ENCODE data around the gene RAB6A. TPM values are rescaled to one million over a fixed set of nuclear protein-coding genes. Genes with fewer than 3 reads are reported as not detected.
A peak's percentile ranks its signal among the peaks of the same experiment; 100 is the strongest.

RAB6A gene
- total RNA-seq, 3 donors from 2014 or later (not counting 1 experiment from before 2014, with no cell fraction given) = 72.2 to 107 (median 97.7) TPM

GRCh38 chr11:73649206-73649605, 111.7 kb downstream of the RAB6A start:
- Mint-ChIP-seq H3K27ac (no peak overlapping the region), H3K9me3 (no peaks in the 10 kb centered on the region), H3K4me1 (peaks cover 4 to 10% of the 10 kb centered on the region in 2 donors), H3K36me3 (no peaks in the 10 kb centered on the region), H3K27me3 (ENCODE audit: low read depth in 2 of 2) (peaks cover 0 to 10% of the 10 kb centered on the region in 2 donors), H3K4me3 (peak overlapping the region; percentile 51)
- intact Hi-C loops (cut with micrococcal nuclease) = no loop called here
- 88% methylated on average over 9 of the region's 9 CpGs for WGBS (ENCODE audit: insufficient coverage)
- TF ChIP-seq CTCF (IDR thresholded peaks at IDR 0.05) = no peak
- DNase-seq = no peak
- no peak overlapping the region for H3K4me3 ChIP-seq (ENCODE audit: low read length)
- no peaks in the 10 kb centered on the region for H3K36me3 ChIP-seq (ENCODE audit: control insufficient read depth, insufficient read depth, low read length)
- no peak for ATAC-seq
- no peaks in the 10 kb centered on the region for H3K27me3 ChIP-seq (ENCODE audit: control insufficient read depth, insufficient read depth, low read length)
- peaks cover 13% of the 10 kb centered on the region for H3K4me1 ChIP-seq (ENCODE audit: control insufficient read depth, insufficient read depth, low read length)
- H3K27ac ChIP-seq (ENCODE audit: low read length) = no peak overlapping the region
- no peaks in the 10 kb centered on the region for H3K9me3 ChIP-seq (ENCODE audit: control insufficient read depth, insufficient read depth, low read length)

DNA sequence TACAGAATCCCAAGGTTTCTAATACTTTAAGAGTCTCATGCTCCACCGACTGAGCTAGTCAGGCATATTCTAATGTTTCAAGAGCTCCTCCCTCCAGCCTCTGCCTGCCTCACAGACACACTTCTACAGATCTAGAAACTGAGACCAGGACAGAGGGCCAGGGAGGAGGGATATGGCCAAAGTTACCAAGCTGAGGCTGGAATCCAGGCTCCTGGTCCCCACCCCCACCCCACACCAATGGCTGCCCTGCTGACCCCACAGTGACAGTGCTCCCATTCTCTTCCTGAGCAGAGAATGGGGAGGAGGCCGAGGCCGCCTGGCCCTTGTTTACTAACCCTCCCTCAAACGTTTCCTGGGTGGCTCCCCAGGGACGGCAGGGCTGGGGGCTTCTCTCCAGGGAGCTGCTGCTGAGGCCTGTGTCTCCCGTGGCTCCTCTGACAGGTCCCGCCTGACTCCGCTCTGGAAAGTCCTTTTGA, 112.3 kb downstream of the RAB6A start:
- WGBS (ENCODE audit: insufficient coverage) = 79% methylated on average over 8 of the region's 8 CpGs

DNA sequence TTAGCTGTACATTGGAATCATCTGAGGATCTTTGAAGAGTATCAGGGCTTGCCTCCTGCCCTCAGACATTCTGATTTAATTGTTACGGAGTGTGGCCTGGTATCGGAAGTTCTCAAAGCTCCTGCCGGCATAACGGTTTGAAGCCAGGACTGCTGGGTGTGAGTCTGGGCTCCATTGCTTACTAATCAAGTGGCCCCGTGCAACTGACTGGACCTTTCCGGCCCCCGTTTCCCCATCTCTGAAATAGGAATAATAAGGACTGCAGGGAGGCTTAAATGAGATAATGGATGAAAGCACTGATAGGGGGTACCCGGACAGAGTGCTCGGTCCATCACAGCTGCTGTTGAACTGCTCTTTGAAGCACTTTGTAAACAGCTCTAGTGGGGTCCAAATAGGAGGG, 112.8 kb downstream of the RAB6A start:
- WGBS (ENCODE audit: insufficient coverage) = 94% methylated on average over 9 of the region's 9 CpGs
- H3K4me3 ChIP-seq (ENCODE audit: low read length) = no peak overlapping the region
- intact Hi-C loops (cut with micrococcal nuclease) = no loop called here
- no peak for ATAC-seq
- no peaks in the 10 kb centered on the region for H3K36me3 Mint-ChIP-seq
- no peak overlapping the region for H3K4me3 Mint-ChIP-seq
- DNase-seq = no peak
- H3K36me3 ChIP-seq (ENCODE audit: control insufficient read depth, insufficient read depth, low read length) = no peaks in the 10 kb centered on the region
- H3K27me3 ChIP-seq (ENCODE audit: control insufficient read depth, insufficient read depth, low read length) = no peaks in the 10 kb centered on the region
- H3K27me3 Mint-ChIP-seq (ENCODE audit: low read depth in 2 of 2) = peaks cover 0 to 10% of the 10 kb centered on the region in 2 donors
- no peak overlapping the region for H3K27ac ChIP-seq (ENCODE audit: low read length)
- H3K27ac Mint-ChIP-seq = peak overlapping the region in 1 of 2 donors; percentile 70
- no peak for TF ChIP-seq CTCF (IDR thresholded peaks at IDR 0.05)
- H3K9me3 Mint-ChIP-seq = no peaks in the 10 kb centered on the region
- no peaks in the 10 kb centered on the region for H3K9me3 ChIP-seq (ENCODE audit: control insufficient read depth, insufficient read depth, low read length)
- peaks cover 4 to 10% of the 10 kb centered on the region in 2 donors for H3K4me1 Mint-ChIP-seq
- peaks cover 13% of the 10 kb centered on the region for H3K4me1 ChIP-seq (ENCODE audit: control insufficient read depth, insufficient read depth, low read length)

More for the DNA sequence above, 112.3 kb downstream of the RAB6A start:
- no peak for TF ChIP-seq CTCF (IDR thresholded peaks at IDR 0.05)
- no peaks in the 10 kb centered on the region for H3K36me3 ChIP-seq (ENCODE audit: control insufficient read depth, insufficient read depth, low read length)
- DNase-seq (no peak), ATAC-seq (no peak)
- no peak overlapping the region for H3K4me3 Mint-ChIP-seq
- H3K9me3 ChIP-seq (ENCODE audit: control insufficient read depth, insufficient read depth, low read length) = no peaks in the 10 kb centered on the region
- peaks cover 0 to 10% of the 10 kb centered on the region in 2 donors for H3K27me3 Mint-ChIP-seq (ENCODE audit: low read depth in 2 of 2)
- peaks cover 4 to 10% of the 10 kb centered on the region in 2 donors for H3K4me1 Mint-ChIP-seq
- no peak overlapping the region for H3K4me3 ChIP-seq (ENCODE audit: low read length)
- no peaks in the 10 kb centered on the region for H3K9me3 Mint-ChIP-seq
- intact Hi-C loops (cut with micrococcal nuclease) = no loop called here
- peaks cover 13% of the 10 kb centered on the region for H3K4me1 ChIP-seq (ENCODE audit: control insufficient read depth, insufficient read depth, low read length)
- H3K36me3 Mint-ChIP-seq = no peaks in the 10 kb centered on the region
- H3K27ac ChIP-seq (ENCODE audit: low read length) = no peak overlapping the region
- no peak overlapping the region for H3K27ac Mint-ChIP-seq
- H3K27me3 ChIP-seq (ENCODE audit: control insufficient read depth, insufficient read depth, low read length) = no peaks in the 10 kb centered on the region

Measured in natural killer cell (primary cell).